CD4-positive, alpha-beta T cell treated with Interleukin-4 for 1 hour (primary cell): Measurements from ENCODE around the gene NMBR.
"Not testable (repeated sequence)": the region's sequence is repeated elsewhere in the genome, so short reads cannot be mapped to it uniquely, and the experiment has no call there.

ENCODE experiments used
- DNase-seq, 2 donors: peaks; one replicate each; pipeline ENCODE4 v3.0.0-alpha.2; 2020 to 2022

Gene NMBR

GRCh38 chr6:142154336-142154735, 7.4 kb upstream of the NMBR start:
- no peak for DNase-seq

- DNase-seq, result no peak
These were observed 6.3 kb upstream of the NMBR start for GRCh38 chr6:142153196-142153595.

- no peak for DNase-seq
These were observed 5.8 kb upstream of the NMBR start for GRCh38 chr6:142152746-142153145.

- not testable (repeated sequence) for DNase-seq
These were observed 5.4 kb downstream of the NMBR start for GRCh38 chr6:142141531-142141930.

GRCh38 chr6:142138876-142139275, 8.0 kb downstream of the NMBR start:
- DNase-seq, result no peak

- no peak for DNase-seq
These were observed 14.3 kb downstream of the NMBR start, which contains the start of gene GJE1 for GRCh38 chr6:142132625-142133024. Gene GJE1, plus strand, starts transcription at chr6:142132925. Its CDS starts 234 bp downstream, at chr6:142133159.

- DNase-seq, result no peak
These were observed 16.1 kb downstream of the NMBR start for GRCh38 chr6:142130814-142131213.

GRCh38 chr6:142121342-142121741, 25.6 kb downstream of the NMBR start:
- no peak for DNase-seq

GRCh38 chr6:142118925-142119324, 28.0 kb downstream of the NMBR start:
- no peak for DNase-seq

- no peak for DNase-seq
These were observed 28.6 kb downstream of the NMBR start for GRCh38 chr6:142118328-142118727.

- DNase-seq, result no peak
These were observed 29.6 kb downstream of the NMBR start for GRCh38 chr6:142117366-142117765.

GRCh38 chr6:142112451-142113061, 34.4 kb downstream of the NMBR start:
- peak; percentile 43 to 66 for DNase-seq

- DNase-seq, result not testable (repeated sequence)
These were observed 36.1 kb downstream of the NMBR start for GRCh38 chr6:142110820-142111219.

- DNase-seq, result not testable (repeated sequence)
These were observed 42.1 kb downstream of the NMBR start for GRCh38 chr6:142104820-142105219.

GRCh38 chr6:142088858-142089216, 58.1 kb downstream of the NMBR start:
- DNase-seq, result no peak

- no peak for DNase-seq
These were observed 58.7 kb downstream of the NMBR start for GRCh38 chr6:142087950-142088857.

- no peak for DNase-seq
These were observed 67.8 kb downstream of the NMBR start for GRCh38 chr6:142079130-142079529.

- DNase-seq, result peak in 1 of 2 donors; percentile 17
These were observed 71.3 kb downstream of the NMBR start for GRCh38 chr6:142075516-142076101.

- no peak for DNase-seq
These were observed 72.4 kb downstream of the NMBR start for GRCh38 chr6:142074516-142074915.

- DNase-seq, result no peak
These were observed 74.9 kb downstream of the NMBR start for GRCh38 chr6:142071981-142072380.

- DNase-seq, result no peak
These were observed 78.5 kb downstream of the NMBR start for GRCh38 chr6:142068416-142068815.

GRCh38 chr6:142062861-142063260, 84.1 kb downstream of the NMBR start:
- DNase-seq, result not testable (repeated sequence)

GRCh38 chr6:142058551-142059290, 88.2 kb downstream of the NMBR start:
- DNase-seq, result no peak
